Right atrium auricular region (tissue), 2 donors: ENCODE measurements around the gene PALD1. TPM values are rescaled to one million over a fixed set of nuclear protein-coding genes. Genes with fewer than 3 reads are reported as not detected.

Source experiments
- DNase-seq: peaks from one replicate; pipeline ENCODE4 v3.0.0-alpha.2; 2019; ENCODE audit warnings: low spot score
- H3K27ac ChIP-seq, 2 donors: fragments of 200-600 bp; sonication (generic); 1 replicate in 1 of 2; 2 replicates in 1 of 2; pipeline ENCODE4 v1.5.1; 2016 to 2019
- H3K27me3 ChIP-seq, 2 donors: fragments of 200-600 bp; sonication (generic); one replicate each; pipeline versions ENCODE4 v1.5.1 to v1.6.0; 2017 to 2019
- H3K36me3 ChIP-seq: fragments of 200-600 bp; sonication (generic); one replicate; pipeline ENCODE4 v1.5.1; 2016
- H3K4me1 ChIP-seq, 2 donors: fragments of 200-600 bp; sonication (generic); one replicate each; pipeline versions ENCODE4 v1.5.1 to v1.6.0; 2017 to 2019
- H3K4me3 ChIP-seq, 2 donors: fragments of 200-600 bp; sonication (generic); 1 replicate in 1 of 2; 2 replicates in 1 of 2; pipeline ENCODE4 v1.5.1; 2017 to 2019; ENCODE audit warnings: mild to moderate bottlenecking in 1 of 2, moderate library complexity in 1 of 2
- H3K9me3 ChIP-seq, 2 donors: fragments of 200-600 bp; sonication (generic); one replicate each; pipeline ENCODE4 v1.5.1; 2019
- CTCF ChIP-seq, 2 donors: fragments of 200-600 bp; sonication (generic); IDR thresholded peaks; one replicate each; pipeline ENCODE4 v1.5.1; 2019; ENCODE audit warnings: antibody characterized with exemption in 2 of 2
- total RNA-seq, 2 donors: library from RNA; depleted of rRNA; stranded (reverse); fragments of >200 nt; gene quantifications; one replicate each; pipeline ENCODE4 v1.1.0, GENCODE V29; 2016

PALD1 gene
- total RNA-seq, 2 donors from 2014 or later, result 4.9 to 8.5 TPM

- DNase-seq, result no peak
- no peaks in the 10 kb centered on the region for H3K27me3 ChIP-seq
- no peaks in the 10 kb centered on the region for H3K9me3 ChIP-seq
- H3K36me3 ChIP-seq, result no peaks in the 10 kb centered on the region
- peaks cover 0 to 77% of the 10 kb centered on the region in 2 donors for H3K4me1 ChIP-seq
- H3K4me3 ChIP-seq, result no peak overlapping the region
- TF ChIP-seq CTCF (IDR thresholded peaks at IDR 0.05), result no peak
- no peak overlapping the region for H3K27ac ChIP-seq
Observed at GRCh38 chr10:70512149-70512639, 33.6 kb downstream of the PALD1 start.

- no peak overlapping the region for H3K4me3 ChIP-seq
- no peaks in the 10 kb centered on the region for H3K27me3 ChIP-seq
- no peaks in the 10 kb centered on the region for H3K36me3 ChIP-seq
- no peaks in the 10 kb centered on the region for H3K9me3 ChIP-seq
- no peak for TF ChIP-seq CTCF (IDR thresholded peaks at IDR 0.05)
- H3K27ac ChIP-seq, result no peak overlapping the region
- H3K4me1 ChIP-seq, result peaks cover 0 to 66% of the 10 kb centered on the region in 2 donors
- no peak for DNase-seq
Observed at GRCh38 chr10:70513848-70514309, 35.3 kb downstream of the PALD1 start.

GRCh38 chr10:70514591-70514990, 36.0 kb downstream of the PALD1 start:
- DNase-seq, result no peak
- no peak for TF ChIP-seq CTCF (IDR thresholded peaks at IDR 0.05)
- H3K36me3 ChIP-seq, result no peaks in the 10 kb centered on the region
- no peak overlapping the region for H3K27ac ChIP-seq
- no peaks in the 10 kb centered on the region for H3K9me3 ChIP-seq
- H3K4me3 ChIP-seq, result no peak overlapping the region
- no peaks in the 10 kb centered on the region for H3K27me3 ChIP-seq
- H3K4me1 ChIP-seq, result peaks cover 0 to 59% of the 10 kb centered on the region in 2 donors

GRCh38 chr10:70515035-70515667, 36.6 kb downstream of the PALD1 start:
- Histone ChIP-seq H3K4me3 (no peak overlapping the region), H3K4me1 (peaks cover 0 to 54% of the 10 kb centered on the region in 2 donors), H3K9me3 (no peaks in the 10 kb centered on the region), H3K36me3 (no peaks in the 10 kb centered on the region), H3K27ac (no peak overlapping the region), H3K27me3 (no peaks in the 10 kb centered on the region)
- no peak for TF ChIP-seq CTCF (IDR thresholded peaks at IDR 0.05)
- DNase-seq, result no peak

GRCh38 chr10:70518695-70519094, 40.1 kb downstream of the PALD1 start:
- DNase-seq, result no peak
- no peak for TF ChIP-seq CTCF (IDR thresholded peaks at IDR 0.05)
- no peaks in the 10 kb centered on the region for H3K27me3 ChIP-seq
- H3K27ac ChIP-seq, result no peak overlapping the region
- H3K4me1 ChIP-seq, result peaks cover 0 to 25% of the 10 kb centered on the region in 2 donors
- no peak overlapping the region for H3K4me3 ChIP-seq
- no peaks in the 10 kb centered on the region for H3K9me3 ChIP-seq
- H3K36me3 ChIP-seq, result no peaks in the 10 kb centered on the region

GRCh38 chr10:70523057-70523456, 44.5 kb downstream of the PALD1 start:
- H3K27ac ChIP-seq, result no peak overlapping the region
- H3K4me1 ChIP-seq, result peaks cover 0 to 6% of the 10 kb centered on the region in 2 donors
- no peak for TF ChIP-seq CTCF (IDR thresholded peaks at IDR 0.05)
- no peaks in the 10 kb centered on the region for H3K36me3 ChIP-seq
- no peaks in the 10 kb centered on the region for H3K27me3 ChIP-seq
- H3K9me3 ChIP-seq, result no peaks in the 10 kb centered on the region
- no peak for DNase-seq
- H3K4me3 ChIP-seq, result no peak overlapping the region
